GM12878 (cell line): ENCODE measurements around the gene FHOD3. TPM values are rescaled to one million over a fixed set of nuclear protein-coding genes. Genes with fewer than 3 reads are reported as not detected.
A peak's percentile ranks its signal among the peaks of the same experiment; 100 is the strongest.

Experiments used
- ATAC-seq: fragments of 200-7000 bp; cut with Tn5 transposase; 3 replicates; pipeline ENCODE4 v1.9.1; 2020; ENCODE audit warnings: mild to moderate bottlenecking, moderate library complexity
- BruUV-seq: library from RNA; stranded (reverse); fragments of 400-500 nt; replicated peaks from 2 replicates; lab custom pipeline; 2021; lab: Mats Ljungman, UMichigan
- CTCF ChIA-PET: fragments of 300-600 bp; sonication (Branson Sonifier 250); formaldehyde crosslinking; extraction: SDS; loops from one replicate; lab custom pipeline; 2021; ENCODE audit warnings: inconsistent platforms; lab: Yijun Ruan, JAX
- POLR2A ChIA-PET: fragments of 350-600 bp; formaldehyde crosslinking; extraction: SDS; loops from one replicate; lab custom pipeline; 2021; ENCODE audit warnings: inconsistent platforms; lab: Charles Lee
- RAD21 ChIA-PET: fragments of 300-600 bp; sonication (Branson Sonifier 250); formaldehyde crosslinking; loops from one replicate; lab custom pipeline; 2023; ENCODE audit warnings: antibody characterized with exemption; ENCODE audit not compliant: unreplicated experiment; lab: Charles Lee
- SMC1A ChIA-PET: fragments of 300-600 bp; sonication (Branson Sonifier 250); formaldehyde crosslinking; loops from one replicate; lab custom pipeline; 2023; ENCODE audit not compliant: unreplicated experiment, uncharacterized antibody; lab: Charles Lee
- DNase-seq: peaks from one replicate; pipeline ENCODE4 v3.0.0-alpha.2; 2011; ENCODE audit warnings: low read depth, low spot score
- FAIRE-seq: peaks from 3 replicates; lab custom pipeline; 2011; peaks lifted over from hg19 to GRCh38; lab: Jason Lieb, UNC
- H2AFZ ChIP-seq: 2 replicates; pipeline ENCODE4 v1.6.0; 2011; ENCODE audit warnings: low read depth, low read length, control low read depth; ENCODE audit not compliant: control insufficient read depth
- H3K27ac ChIP-seq: 2 replicates; pipeline ENCODE4 v1.5.1; 2011; ENCODE audit warnings: control low read depth; ENCODE audit not compliant: control insufficient read depth, insufficient read depth
- H3K27me3 ChIP-seq, 2 experiments: replicated peaks in 1 of 2; 2 replicates each; pipeline versions ENCODE4 v1.6.0 to v1.6.1; 2011; ENCODE audit warnings: low read length in 1 of 2; ENCODE audit not compliant: control insufficient read depth in 2 of 2, insufficient read depth in 2 of 2
- H3K36me3 ChIP-seq, 2 experiments: 2 replicates each; pipeline ENCODE4 v1.5.1; 2011; ENCODE audit warnings: low read length in 1 of 2; ENCODE audit not compliant: control insufficient read depth in 2 of 2, insufficient read depth in 2 of 2
- H3K4me1 ChIP-seq: 2 replicates; pipeline ENCODE4 v1.6.1; 2011; ENCODE audit warnings: mild to moderate bottlenecking, low read length, moderate library complexity, mixed read lengths; ENCODE audit not compliant: control insufficient read depth, insufficient read depth
- H3K4me2 ChIP-seq: 2 replicates; pipeline ENCODE4 v1.6.0; 2011; ENCODE audit warnings: control low read depth; ENCODE audit not compliant: control insufficient read depth, insufficient read depth
- H3K4me3 ChIP-seq: fragments of 200-600 bp; sonication (generic); 2 replicates; pipeline ENCODE4 v1.5.1; 2016
- H3K79me2 ChIP-seq: 2 replicates; pipeline ENCODE4 v1.6.0; 2011; ENCODE audit warnings: low read length; ENCODE audit not compliant: control insufficient read depth, insufficient read depth
- H3K9ac ChIP-seq: 2 replicates; pipeline ENCODE4 v1.8.0; 2011; ENCODE audit warnings: low read length, control low read depth, mixed read lengths; ENCODE audit not compliant: control insufficient read depth, insufficient read depth
- H3K9me3 ChIP-seq: replicated peaks from 3 replicates; pipeline ENCODE4 v1.5.1; 2011; ENCODE audit warnings: mild to moderate bottlenecking, low read length; ENCODE audit not compliant: control insufficient read depth, insufficient read depth
- H4K20me1 ChIP-seq: 2 replicates; pipeline ENCODE4 v1.6.0; 2011; ENCODE audit not compliant: control insufficient read depth, insufficient read depth
- FOS ChIP-seq: IDR thresholded peaks from 3 replicates; pipeline ENCODE4 v1.6.1; 2011; ENCODE audit warnings: borderline replicate concordance; ENCODE audit not compliant: insufficient read length; ENCODE audit errors: extremely low read depth
- KLF5 ChIP-seq: fragments of 450-650 bp; IDR thresholded peaks from 2 replicates; pipeline ENCODE4 v1.6.1; 2014; ENCODE audit warnings: mild to moderate bottlenecking; ENCODE audit not compliant: partially characterized antibody
- SPI1 ChIP-seq: IDR thresholded peaks from 2 replicates; pipeline ENCODE4 v1.6.1; 2011; ENCODE audit warnings: low read depth, mild to moderate bottlenecking, low read length, moderate library complexity, borderline replicate concordance; ENCODE audit not compliant: insufficient read depth
- ZNF24 ChIP-seq: fragments of 450-650 bp; IDR thresholded peaks from 2 replicates; pipeline ENCODE4 v1.6.1; 2017; ENCODE audit warnings: antibody characterized with exemption, mild to moderate bottlenecking
- WGBS: methylation state at CpG from one replicate; pipeline ENCODE4 v1.1.6; 2016; ENCODE audit warnings: low lambda C conversion rate; ENCODE audit not compliant: insufficient replicate concordance, insufficient coverage; ENCODE audit errors: missing lambda C conversion rate; 5-methylcytosine and 5-hydroxymethylcytosine counted together
- in situ Hi-C: fragments of 300-500 bp; cut with MboI; formaldehyde crosslinking; loops from 9 replicates; pipeline ENCODE4 v1.14.3; 2018; ENCODE audit warnings: mixed read lengths
- intact Hi-C: fragments of 100-400 bp; cut with micrococcal nuclease; formaldehyde crosslinking; loops from one replicate; pipeline ENCODE4 v1.14.2; 2022; ENCODE audit not compliant: unreplicated experiment
- polyA plus RNA-seq, 11 experiments: library from polyadenylated mRNA; depleted of rRNA in 4 of 11; unstranded in 6 of 11; stranded (reverse) in 5 of 11; fragments of >200 nt; fragmentation: Nextera tagmentation in 4 of 11; fragmentation: Illumina TruSeq in 1 of 11; extraction: Ambion mirVana in 4 of 11; extraction: Trizol in 1 of 11; gene quantifications; 1 replicate in 1 of 11; 2 replicates in 10 of 11; pipeline versions ENCODE4 v1.2.1 to v1.2.3, GENCODE V29; 2011 to 2016; ENCODE audit warnings: inconsistent platforms in 2 of 11, missing spikeins in 2 of 11, low read depth in 1 of 11
- total RNA-seq, 4 experiments: library from RNA; depleted of rRNA in 3 of 4; stranded (reverse); fragments of >200 nt in 3 of 4; fragmentation: Illumina TruSeq in 1 of 4; extraction: Trizol in 1 of 4; gene quantifications; 2 replicates each; pipeline versions ENCODE4 v1.2.1 to v1.2.3, GENCODE V29; 2013 to 2021
- TF ChIP-seq, protein P1 (sequence below): fragments of 450-650 bp; IDR thresholded peaks from 2 replicates; pipeline ENCODE4 v1.6.1; 2017; ENCODE audit warnings: mild to moderate bottlenecking, moderate library complexity
- TF ChIP-seq, protein P2 (sequence below): fragments of 450-650 bp; IDR thresholded peaks from 2 replicates; pipeline ENCODE4 v1.6.1; 2017; ENCODE audit warnings: mild to moderate bottlenecking, moderate library complexity
- TF ChIP-seq, protein P3 (sequence below): fragments of 450-650 bp; IDR thresholded peaks from 2 replicates; pipeline ENCODE4 v1.6.1; 2016; ENCODE audit warnings: mild to moderate bottlenecking

The FHOD3 gene
- total and polyA plus RNA-seq, 10 of the 15 experiments (the other 5 are each of a cell fraction or from before 2014, with no cell fraction given) = 0.77 to 26.7 (median 10.4) TPM

DNA sequence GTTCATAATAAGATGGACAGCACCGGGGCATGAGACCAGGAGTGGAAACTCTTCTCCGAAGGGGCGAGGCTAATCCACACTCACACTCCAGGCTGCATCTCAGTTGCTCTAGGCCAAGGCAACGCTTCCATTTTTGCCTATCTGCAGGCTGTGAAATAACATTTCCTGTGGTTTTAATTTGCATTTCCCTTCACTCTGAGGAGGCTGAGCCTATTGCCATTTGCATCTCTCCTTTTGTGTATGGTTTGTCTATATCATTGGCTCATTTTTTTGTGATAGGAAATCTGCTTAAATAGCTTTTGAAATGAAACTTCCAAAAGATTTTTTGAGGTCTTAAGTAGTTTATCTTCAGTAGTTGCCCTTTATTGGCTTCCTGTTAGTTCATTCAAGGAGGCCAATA is 473.7 kb downstream of the FHOD3 start:
- FAIRE-seq = no peak
- no peak overlapping the region for H3K27ac ChIP-seq
- ChIA-PET SMC1A (interaction anchor here (0.8 kb wide), 1 partner anchor 19 kb away, joined by 3 read pairs; no protein-coding TSS in a partner anchor), POLR2A (no interaction called here), RAD21 (no interaction called here), CTCF (no interaction called here)
- TF ChIP-seq, protein P1, sequence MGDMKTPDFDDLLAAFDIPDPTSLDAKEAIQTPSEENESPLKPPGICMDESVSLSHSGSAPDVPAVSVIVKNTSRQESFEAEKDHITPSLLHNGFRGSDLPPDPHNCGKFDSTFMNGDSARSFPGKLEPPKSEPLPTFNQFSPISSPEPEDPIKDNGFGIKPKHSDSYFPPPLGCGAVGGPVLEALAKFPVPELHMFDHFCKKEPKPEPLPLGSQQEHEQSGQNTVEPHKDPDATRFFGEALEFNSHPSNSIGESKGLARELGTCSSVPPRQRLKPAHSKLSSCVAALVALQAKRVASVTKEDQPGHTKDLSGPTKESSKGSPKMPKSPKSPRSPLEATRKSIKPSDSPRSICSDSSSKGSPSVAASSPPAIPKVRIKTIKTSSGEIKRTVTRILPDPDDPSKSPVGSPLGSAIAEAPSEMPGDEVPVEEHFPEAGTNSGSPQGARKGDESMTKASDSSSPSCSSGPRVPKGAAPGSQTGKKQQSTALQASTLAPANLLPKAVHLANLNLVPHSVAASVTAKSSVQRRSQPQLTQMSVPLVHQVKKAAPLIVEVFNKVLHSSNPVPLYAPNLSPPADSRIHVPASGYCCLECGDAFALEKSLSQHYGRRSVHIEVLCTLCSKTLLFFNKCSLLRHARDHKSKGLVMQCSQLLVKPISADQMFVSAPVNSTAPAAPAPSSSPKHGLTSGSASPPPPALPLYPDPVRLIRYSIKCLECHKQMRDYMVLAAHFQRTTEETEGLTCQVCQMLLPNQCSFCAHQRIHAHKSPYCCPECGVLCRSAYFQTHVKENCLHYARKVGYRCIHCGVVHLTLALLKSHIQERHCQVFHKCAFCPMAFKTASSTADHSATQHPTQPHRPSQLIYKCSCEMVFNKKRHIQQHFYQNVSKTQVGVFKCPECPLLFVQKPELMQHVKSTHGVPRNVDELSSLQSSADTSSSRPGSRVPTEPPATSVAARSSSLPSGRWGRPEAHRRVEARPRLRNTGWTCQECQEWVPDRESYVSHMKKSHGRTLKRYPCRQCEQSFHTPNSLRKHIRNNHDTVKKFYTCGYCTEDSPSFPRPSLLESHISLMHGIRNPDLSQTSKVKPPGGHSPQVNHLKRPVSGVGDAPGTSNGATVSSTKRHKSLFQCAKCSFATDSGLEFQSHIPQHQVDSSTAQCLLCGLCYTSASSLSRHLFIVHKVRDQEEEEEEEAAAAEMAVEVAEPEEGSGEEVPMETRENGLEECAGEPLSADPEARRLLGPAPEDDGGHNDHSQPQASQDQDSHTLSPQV = no peak
- no peak overlapping the region for H3K4me2 ChIP-seq
- no peaks in the 10 kb centered on the region for H3K27me3 ChIP-seq
- no peaks in the 10 kb centered on the region for H3K4me1 ChIP-seq
- no peak for DNase-seq
- no peaks in the 10 kb centered on the region for H3K9me3 ChIP-seq
- no peak overlapping the region for H3K4me3 ChIP-seq
- intact Hi-C loops = no loop called here
- ATAC-seq = peak; percentile 52; the same call in 2 of the 3 replicates
- no peaks in the 10 kb centered on the region for H3K79me2 ChIP-seq
- no peaks in the 10 kb centered on the region for H4K20me1 ChIP-seq
- in situ Hi-C loops = no loop called here
- WGBS = 57% methylated on average over 4 of the region's 4 CpGs
- no peak overlapping the region for H2AFZ ChIP-seq
- H3K9ac ChIP-seq = no peak overlapping the region
- no TSS peak for BruUV-seq
- no peaks in the 10 kb centered on the region; a peak in 1 of 4 replicates for H3K36me3 ChIP-seq

DNA sequence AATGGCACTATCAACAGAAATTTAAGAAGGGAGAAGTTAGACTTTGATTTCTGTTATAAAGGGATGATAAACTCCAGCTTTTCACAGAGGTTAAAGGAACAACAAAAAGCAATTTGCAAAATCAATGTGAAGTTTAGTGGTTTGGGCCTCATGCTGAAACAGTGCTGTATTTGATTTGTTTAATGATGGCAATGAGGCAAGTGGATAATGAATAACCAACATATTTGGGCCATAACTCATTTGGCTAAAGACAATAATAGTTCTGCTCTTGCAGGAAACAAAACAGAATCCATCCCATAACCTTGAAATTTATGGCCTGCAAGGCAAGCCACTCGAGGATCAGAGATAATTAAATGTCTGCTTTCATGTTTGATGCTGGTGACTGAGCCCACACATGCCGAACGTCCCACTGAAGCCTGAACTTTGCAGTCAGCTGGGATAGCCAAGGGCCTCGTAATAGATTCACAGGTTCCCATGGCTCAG is 474.8 kb downstream of the FHOD3 start:
- intact Hi-C loops = no loop called here
- ChIA-PET CTCF (no interaction called here), SMC1A (interaction anchor here (0.6 kb wide), 1 partner anchor 551 kb away, joined by 3 read pairs; no protein-coding TSS in a partner anchor), RAD21 (no interaction called here), POLR2A (no interaction called here)
- no peaks in the 10 kb centered on the region for H4K20me1 ChIP-seq
- no peak overlapping the region for H3K4me2 ChIP-seq
- no peak overlapping the region for H3K9ac ChIP-seq
- no TSS peak for BruUV-seq
- FAIRE-seq (no peak), DNase-seq (no peak), ATAC-seq (no peak)
- WGBS = 65% methylated on average over 4 of the region's 4 CpGs
- H3K27ac ChIP-seq = no peak overlapping the region
- H3K27me3 ChIP-seq = no peaks in the 10 kb centered on the region
- no peaks in the 10 kb centered on the region for H3K9me3 ChIP-seq
- H3K4me3 ChIP-seq = no peak overlapping the region
- H2AFZ ChIP-seq = no peak overlapping the region
- no peaks in the 10 kb centered on the region for H3K4me1 ChIP-seq
- in situ Hi-C loops = no loop called here
- no peaks in the 10 kb centered on the region; a peak in 1 of 4 replicates for H3K36me3 ChIP-seq
- no peaks in the 10 kb centered on the region for H3K79me2 ChIP-seq
- TF ChIP-seq, protein P2, sequence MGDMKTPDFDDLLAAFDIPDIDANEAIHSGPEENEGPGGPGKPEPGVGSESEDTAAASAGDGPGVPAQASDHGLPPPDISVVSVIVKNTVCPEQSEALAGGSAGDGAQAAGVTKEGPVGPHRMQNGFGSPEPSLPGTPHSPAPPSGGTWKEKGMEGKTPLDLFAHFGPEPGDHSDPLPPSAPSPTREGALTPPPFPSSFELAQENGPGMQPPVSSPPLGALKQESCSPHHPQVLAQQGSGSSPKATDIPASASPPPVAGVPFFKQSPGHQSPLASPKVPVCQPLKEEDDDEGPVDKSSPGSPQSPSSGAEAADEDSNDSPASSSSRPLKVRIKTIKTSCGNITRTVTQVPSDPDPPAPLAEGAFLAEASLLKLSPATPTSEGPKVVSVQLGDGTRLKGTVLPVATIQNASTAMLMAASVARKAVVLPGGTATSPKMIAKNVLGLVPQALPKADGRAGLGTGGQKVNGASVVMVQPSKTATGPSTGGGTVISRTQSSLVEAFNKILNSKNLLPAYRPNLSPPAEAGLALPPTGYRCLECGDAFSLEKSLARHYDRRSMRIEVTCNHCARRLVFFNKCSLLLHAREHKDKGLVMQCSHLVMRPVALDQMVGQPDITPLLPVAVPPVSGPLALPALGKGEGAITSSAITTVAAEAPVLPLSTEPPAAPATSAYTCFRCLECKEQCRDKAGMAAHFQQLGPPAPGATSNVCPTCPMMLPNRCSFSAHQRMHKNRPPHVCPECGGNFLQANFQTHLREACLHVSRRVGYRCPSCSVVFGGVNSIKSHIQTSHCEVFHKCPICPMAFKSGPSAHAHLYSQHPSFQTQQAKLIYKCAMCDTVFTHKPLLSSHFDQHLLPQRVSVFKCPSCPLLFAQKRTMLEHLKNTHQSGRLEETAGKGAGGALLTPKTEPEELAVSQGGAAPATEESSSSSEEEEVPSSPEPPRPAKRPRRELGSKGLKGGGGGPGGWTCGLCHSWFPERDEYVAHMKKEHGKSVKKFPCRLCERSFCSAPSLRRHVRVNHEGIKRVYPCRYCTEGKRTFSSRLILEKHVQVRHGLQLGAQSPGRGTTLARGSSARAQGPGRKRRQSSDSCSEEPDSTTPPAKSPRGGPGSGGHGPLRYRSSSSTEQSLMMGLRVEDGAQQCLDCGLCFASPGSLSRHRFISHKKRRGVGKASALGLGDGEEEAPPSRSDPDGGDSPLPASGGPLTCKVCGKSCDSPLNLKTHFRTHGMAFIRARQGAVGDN = no peak
- TF ChIP-seq FOS (no peak), ZNF24 (no peak), KLF5 (no peak), SPI1 (no peak)
- TF ChIP-seq, protein P3, sequence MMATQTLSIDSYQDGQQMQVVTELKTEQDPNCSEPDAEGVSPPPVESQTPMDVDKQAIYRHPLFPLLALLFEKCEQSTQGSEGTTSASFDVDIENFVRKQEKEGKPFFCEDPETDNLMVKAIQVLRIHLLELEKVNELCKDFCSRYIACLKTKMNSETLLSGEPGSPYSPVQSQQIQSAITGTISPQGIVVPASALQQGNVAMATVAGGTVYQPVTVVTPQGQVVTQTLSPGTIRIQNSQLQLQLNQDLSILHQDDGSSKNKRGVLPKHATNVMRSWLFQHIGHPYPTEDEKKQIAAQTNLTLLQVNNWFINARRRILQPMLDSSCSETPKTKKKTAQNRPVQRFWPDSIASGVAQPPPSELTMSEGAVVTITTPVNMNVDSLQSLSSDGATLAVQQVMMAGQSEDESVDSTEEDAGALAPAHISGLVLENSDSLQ = no peak
